HG03097 (cell line): ENCODE data around the gene CASP2.

Experiments used
- ATAC-seq: cut with Tn5 transposase; IDR thresholded peaks from one replicate; pipeline ENCODE4 v1.9.1; 2021; ENCODE audit not compliant: unreplicated experiment, low FRiP score

The CASP2 gene

DNA sequence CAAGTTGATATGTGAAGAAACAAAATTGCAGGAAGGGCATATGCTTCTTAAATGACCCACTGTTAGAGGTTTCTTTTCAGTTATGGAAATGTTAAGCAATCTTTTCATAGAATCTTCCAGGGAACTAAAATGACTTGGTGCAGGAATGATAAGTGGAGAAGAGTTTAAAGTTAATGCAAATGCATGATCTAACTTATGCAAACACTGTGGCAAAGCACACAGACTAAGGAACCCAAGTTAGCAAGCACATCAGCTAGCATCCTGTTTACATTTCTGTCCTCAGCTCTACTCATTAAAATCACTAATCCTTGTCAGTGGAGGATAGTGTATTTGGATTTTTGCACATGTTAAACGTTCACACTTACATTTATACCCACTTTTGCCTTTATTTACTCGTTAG, 37.1 kb downstream of the CASP2 start:
- ATAC-seq = no peak

DNA sequence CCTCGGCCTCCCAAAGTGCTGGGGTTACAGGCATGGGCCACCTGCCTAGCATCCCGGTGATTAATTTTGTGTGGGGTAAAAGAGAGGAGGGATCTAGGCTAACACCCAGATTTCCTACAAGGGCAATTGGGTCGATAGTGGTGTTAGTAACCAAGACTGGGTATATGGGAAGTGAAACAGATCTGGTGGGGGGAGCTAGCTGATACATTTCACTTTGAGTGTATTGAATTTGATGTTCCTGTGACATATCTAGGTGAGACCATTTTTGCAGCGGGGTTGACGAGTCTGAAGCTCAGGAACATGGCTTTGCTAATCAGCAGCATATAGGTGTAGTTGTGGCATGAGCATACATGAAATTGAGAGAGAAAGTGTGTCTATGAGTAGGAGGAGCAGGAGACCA, 39.8 kb downstream of the CASP2 start:
- ATAC-seq = no peak

DNA sequence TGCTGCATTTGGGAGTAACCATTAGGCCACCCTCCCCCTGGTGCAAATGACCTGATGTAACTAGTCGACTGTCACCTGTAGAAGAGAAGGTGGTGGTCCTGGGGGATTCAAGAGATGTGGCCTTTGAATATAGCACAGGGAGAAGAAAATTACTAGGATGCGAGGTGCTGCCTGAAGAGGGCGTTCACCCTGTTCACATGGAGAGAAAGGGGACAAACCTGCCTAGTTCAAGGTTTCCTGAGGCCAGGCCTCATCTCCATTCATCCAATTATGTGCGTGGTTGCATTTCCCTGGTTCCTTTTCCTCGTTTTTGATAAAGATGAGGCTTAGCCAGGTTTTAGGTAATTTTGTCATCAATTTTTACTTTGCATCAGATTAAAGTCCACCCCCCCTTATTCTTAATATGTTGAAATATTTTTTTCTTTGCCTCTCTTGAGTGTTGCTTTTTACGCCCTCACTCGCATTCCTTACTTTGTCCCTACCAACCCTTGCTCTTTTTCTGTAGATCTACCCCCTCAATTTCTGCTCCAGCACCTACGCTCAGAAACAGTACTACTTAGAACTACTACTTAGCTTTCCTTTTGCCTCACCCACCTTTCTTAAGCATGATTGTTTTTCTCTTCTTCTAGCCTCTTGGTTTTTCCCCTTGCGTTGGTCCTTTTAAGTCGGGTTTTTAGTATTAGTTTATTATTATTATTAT, 41.5 kb downstream of the CASP2 start:
- no peak for ATAC-seq

DNA sequence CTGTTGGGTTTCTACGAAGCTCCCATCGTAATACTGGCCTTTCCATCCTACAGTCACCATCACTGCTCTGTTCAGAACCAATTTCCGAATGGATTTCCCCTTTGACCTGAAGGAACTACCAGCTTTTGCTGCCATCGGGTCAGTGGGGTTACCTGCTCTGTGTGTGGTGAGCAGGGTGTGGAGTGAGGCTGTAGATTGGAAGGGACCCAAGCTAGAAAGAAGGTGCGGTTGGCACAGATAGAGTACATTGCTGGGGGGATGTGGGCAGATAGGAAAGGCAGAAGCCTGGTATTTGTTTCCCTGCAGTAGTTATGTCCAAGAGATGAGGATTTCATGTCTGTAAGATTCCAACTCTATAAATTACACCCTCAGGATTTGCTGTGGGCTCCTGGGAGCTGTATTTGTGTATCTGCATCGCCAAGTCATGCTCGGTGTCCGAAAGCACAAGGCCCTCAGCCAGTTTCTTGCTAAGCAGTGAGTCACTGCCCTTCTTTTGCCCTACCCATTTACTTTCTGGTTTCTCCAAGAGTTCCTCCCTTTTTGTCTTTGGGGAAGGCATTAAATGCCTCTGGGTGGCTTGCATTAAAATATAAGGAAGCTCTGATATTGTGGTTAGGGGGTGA, 43.1 kb downstream of the CASP2 start:
- ATAC-seq = no peak

DNA sequence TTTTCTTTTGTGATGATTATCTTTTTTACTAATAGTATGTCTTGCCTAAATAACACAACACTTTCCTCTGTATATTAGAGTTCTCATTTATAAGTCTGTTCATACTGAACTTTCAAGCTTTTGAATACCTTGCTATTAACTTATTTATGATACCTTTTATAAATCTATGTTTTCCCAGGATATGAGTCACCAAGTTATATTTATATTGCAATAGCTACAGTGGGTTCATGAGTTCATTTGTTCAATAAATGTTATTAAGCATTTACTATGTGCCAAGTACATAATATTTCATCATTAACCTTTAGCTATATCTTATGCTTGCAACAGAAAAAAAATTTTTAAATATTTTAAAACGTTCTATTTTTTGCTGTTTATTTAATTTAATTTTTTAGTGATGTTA, 46.1 kb downstream of the CASP2 start:
- ATAC-seq = no peak

DNA sequence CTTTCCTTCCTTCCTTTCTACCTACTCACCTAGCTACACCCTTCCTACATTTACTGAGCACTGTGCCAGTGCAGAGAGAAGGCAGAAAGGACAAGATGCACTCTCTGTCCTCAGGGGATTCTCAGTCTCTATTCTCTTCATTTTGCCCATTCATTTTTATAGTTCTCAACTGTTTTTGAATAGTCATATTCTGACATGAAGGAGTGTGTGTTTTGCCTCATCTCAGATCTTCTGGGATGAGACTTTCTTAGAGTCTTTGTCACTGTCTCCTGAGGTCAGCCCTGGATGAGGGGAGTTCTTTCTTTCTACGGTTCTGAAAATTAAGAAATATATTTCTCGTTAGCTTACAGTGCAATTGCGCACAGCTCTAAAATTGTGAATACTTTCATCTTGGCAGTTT, 49.1 kb downstream of the CASP2 start:
- ATAC-seq = no peak

DNA sequence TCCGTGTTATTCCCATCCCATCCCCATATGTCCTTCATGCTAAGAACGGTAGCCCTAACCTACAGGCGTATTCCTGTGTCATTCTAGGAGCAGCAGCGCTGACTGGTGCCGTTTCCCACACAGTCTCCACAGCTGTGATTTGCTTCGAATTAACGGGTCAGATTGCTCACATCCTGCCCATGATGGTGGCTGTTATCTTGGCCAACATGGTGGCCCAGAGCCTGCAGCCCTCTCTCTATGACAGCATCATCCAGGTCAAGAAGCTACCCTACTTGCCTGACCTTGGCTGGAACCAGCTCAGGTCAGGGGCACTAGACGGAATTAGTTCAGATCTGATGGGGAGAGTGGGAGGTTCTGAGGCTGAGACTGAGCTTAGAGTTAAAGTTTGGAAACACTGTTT, 53.7 kb downstream of the CASP2 start:
- ATAC-seq = no peak

DNA sequence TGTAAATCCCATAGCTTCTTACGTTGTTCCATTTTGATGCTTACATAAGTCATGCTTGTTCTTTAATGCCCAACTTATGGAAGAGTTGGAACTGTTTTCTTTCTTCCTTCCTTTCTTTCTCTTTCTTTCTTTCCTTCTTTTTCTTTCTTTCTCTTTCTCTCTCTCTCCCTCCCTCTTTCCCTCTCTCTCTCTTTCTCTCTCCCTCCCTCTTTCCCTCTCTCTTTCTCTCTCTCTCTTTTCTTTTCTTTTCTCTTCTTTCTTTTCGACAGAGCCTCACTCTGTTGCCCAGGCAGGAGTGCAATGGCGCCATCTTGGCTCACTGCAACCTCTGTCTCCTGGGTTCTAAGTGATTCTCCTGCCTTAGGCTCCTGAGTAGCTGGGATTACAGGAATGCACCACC, 55.4 kb downstream of the CASP2 start:
- ATAC-seq = no peak

DNA sequence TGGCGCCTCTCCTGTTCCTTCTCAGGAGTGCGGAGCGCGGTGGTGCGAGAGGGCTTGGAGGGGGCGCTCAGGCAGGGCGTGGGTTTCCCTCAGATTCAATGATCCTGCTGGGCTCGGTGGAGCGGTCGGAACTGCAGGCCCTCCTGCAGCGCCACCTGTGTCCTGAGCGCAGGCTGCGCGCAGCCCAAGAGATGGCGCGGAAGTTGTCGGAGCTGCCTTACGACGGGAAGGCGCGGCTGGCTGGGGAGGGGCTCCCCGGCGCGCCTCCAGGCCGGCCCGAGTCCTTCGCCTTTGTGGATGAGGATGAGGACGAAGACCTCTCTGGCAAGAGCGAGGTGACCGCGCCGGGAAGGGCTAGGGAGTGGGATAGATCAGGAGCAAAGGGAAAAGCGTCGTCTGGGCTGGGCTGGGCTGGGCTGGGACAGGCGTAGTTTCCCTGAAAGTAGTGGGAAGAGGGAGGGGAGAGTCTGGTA, 57.3 kb downstream of the CASP2 start:
- ATAC-seq = peak; percentile 82

DNA sequence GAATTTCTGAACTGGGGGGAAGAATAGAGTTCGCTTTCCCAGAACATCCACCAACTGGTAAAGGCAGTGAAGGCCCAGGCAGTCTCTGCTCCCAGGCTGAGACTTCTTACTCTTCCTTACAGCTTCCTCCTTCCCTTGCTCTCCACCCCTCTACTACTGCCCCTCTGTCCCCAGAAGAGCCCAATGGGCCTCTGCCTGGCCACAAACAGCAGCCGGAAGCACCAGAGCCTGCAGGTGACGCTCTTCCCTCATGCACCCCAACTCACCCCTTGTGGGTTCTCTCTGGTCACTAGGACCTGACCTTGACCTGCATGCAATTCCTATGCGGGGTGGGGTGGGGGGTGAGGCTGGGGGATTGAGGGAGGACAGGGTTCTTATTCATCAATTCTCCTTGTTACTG, 57.9 kb downstream of the CASP2 start:
- no peak for ATAC-seq

DNA sequence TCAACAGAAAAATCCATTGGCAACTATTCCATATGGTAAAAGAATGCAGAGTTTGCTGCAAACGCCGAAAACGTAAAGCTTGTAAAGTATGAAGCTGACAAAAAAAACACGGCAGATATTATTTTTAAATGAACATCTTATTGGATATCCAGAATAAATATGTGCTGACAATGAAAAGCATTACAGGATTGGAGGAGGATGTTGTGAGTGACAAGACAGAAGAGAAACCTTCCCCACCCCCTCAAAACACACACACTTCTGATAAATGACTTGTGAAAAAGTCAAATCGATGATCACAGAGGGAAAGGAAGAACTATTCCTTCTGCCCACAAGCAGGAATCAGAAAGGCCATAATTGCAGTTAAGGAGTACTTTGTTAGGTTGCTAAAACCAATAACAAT, 59.8 kb downstream of the CASP2 start:
- ATAC-seq = no peak

DNA sequence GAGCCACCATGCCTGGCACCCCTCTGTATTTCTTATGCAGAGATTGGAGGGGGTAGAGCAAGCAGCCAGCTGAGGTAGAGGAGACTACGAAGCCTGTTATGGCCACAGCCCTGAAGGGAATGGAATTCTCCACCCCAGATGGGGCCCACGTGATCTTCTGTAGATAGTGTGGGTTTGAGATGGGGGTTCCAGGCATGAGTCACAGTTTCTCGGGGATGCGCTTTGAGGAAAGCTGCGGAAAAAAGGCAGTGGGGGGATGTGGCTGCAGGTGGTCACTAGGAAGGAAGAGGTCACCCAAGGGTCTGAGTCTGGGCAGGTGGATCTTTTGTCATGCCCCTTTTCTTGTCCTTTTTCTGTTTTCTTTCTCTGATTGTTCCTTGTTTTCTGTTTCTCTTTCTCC, 62.9 kb downstream of the CASP2 start:
- ATAC-seq = no peak

DNA sequence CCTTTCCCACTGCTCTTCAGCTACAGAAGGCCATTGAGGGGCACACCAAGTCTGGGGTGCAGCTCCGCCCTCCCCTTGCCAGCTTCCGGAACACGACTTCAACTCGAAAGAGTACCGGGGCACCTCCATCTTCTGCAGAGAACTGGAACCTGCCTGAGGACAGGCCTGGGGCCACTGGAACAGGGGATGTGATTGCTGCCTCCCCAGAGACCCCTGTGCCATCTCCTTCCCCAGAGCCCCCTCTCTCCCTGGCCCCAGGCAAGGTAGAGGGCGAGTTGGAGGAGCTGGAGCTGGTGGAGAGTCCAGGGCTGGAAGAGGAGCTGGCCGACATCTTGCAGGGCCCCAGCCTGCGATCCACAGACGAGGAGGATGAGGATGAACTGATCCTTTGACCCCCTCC, 63.4 kb downstream of the CASP2 start:
- ATAC-seq = no peak

DNA sequence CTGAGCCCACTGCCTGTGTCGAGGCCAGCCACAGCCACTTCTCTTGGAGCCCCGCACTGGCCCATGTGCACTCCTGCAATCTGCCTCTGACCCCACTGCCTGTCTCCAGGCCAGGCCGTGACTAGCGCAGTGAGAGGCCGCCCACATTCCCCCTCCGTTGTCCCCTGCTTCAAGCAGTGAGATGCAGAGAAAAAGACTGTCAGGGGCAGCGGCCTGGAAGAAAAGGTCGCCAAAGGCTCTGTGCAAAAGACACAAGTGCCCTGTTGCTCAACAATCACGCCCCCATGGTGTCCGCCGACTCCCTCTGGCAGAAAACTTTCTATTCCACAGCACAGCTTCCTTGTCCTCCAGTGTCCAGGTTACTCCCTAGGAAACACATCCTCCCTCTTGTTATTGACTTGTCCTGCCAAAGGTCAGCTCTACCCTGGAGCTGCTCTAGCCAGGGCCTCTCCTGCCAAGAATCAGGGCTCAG, 64.4 kb downstream of the CASP2 start:
- no peak for ATAC-seq

DNA sequence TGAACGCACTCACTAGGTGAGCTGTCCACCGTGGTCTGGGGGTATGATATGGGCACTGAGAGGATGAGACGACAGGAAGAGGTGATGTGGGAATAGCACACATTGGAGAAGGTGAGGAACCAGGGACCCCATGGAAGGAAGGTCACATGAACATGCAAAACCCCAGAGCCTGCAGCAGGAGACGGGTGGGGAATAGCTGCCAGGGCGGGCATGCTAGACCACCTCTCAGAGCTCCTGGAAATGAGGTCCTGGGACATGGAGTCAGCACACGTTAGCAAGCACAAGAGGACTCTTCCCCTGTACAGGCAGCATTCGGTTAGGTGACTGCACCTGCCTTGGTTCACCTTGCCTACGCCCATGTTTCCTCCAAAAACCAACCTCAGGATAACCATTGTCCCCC, 66.2 kb downstream of the CASP2 start:
- ATAC-seq = no peak

DNA sequence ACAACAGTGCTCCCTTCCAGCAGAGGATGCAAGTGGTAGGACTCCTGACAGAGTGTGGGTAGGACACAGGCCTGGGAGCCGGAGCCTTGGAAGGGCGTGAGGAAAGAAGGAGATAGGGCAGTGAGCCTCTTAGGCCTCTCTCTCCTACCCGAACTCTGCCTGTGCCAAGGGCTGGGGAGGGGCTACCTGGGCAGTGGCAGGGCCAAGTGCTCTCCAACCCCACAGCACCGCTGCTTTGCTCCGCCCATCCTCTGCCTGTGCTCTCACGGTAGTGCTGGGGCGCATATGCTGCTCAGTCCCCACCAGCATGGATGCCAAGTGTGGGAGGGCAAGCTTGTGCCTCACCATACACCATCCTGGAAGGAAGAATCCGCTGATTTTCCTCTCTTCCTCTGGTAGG, 66.8 kb downstream of the CASP2 start:
- ATAC-seq = no peak

DNA sequence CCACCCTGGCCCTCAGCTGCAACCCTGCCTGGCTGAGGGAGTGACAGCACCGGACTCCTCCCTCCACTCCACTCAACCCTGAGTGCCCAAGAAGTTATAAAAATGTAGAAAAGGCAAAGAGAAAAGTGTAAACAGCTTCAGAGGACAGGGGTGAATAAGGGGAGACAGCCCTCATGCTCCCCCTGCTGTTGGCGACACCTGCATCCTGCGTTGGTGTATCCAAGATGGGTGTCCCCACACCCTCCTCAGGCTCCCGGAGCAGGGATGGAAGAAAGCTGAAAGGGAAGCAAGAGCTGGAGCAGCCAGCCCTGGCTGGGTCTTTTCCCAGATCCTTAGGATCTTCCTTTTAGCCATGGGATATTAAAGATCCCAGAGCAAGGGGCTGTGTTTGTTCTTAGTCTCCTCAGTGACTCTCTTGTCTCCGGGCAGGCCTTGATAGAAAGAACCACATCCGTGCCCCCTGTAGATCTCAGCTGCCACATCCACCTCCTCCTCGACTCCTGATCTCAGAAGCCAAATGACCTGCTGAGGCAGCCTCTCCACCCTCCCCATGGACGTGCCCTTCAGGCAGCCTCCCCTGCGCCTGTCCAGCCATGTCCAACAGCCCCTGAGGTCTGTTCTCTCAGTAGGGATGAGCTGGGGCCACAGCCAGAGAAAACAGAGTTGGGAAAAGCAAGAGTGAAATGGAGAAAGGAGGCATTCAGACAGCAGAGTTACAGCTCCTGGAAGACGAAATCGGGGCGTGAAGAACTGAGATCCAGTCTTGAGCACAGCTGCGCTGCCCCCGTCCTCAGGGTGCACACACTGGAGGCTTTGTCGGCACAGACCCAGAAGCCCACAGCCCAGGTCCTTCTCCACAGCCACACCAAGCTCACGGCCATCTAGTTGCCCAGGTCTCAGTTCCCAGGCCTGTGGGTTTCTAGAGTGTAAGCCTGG, 67.6 kb downstream of the CASP2 start:
- ATAC-seq = no peak

DNA sequence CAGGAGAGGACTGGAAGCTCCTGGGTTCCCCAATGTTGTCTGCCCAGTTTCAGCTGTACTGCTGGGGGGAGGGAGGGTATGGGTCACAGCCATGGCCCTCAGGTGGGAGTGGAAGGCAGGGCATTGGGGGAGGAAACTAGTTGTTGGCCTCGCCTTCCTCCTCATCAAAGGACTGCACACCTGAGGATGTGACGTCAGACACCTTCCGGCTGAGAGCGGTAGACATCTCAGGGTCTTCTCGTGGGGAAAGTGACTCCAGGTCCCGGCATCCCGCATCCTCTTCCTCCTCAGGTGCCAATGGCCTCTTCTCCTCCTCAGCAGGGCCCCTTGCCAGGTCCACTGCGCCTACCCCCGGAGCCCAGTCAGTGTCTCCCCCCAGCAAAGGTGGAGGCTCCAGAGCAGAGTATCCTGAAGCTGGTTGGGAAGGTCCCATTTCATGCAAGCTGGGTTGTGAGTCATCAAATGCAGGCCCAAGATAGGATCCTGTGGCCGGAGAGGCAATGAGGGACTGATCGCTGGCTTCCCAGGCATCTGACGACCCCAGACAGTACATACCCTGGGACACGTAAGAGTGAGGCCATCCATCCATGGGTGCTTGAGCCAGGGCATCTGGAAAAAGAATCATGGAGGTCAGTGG, 68.4 kb downstream of the CASP2 start:
- no peak for ATAC-seq
